ENCODE measurements around the gene ETFA.

DNA sequence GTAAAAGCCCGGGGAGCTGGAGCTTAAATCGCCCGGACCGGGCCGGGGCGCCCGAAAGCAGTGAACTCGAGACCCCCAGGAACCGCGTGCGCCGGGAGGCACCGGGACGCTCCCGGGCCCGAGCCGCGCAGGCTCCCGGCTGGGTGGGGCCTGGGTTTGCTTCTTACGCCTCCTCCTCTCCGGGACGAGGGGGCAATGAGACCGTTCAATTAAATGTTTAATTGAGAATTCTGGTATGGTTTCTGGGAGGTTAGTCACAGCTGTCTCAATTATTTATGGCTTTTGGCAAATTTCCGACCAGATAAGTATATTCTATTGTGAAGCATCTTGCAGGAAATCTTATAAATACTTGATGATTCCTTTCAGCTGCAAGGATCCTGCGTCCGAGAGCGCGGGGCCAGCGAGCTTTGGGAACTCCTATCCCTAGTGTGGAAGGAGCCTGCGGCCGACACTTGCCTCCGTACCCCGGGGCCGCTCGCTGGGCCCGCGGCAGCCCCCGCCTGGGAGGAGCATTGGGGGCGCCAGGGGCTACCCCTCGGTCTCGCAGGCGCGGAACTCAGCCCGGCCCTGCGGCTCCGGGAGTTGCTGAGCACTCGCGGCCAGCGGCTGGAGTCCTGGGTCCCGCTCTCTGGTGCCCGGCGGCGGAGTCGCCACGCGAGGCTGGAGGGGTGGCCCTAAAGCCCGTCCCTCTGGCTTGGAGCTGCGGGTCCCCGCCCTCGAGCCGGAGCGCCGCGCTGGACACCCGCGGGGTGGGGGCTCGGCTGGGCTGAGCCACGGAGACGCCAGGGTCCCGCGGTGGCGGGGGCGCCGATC is 35.6 kb upstream of the ETFA start:
- TF ChIP-seq, protein P1, sequence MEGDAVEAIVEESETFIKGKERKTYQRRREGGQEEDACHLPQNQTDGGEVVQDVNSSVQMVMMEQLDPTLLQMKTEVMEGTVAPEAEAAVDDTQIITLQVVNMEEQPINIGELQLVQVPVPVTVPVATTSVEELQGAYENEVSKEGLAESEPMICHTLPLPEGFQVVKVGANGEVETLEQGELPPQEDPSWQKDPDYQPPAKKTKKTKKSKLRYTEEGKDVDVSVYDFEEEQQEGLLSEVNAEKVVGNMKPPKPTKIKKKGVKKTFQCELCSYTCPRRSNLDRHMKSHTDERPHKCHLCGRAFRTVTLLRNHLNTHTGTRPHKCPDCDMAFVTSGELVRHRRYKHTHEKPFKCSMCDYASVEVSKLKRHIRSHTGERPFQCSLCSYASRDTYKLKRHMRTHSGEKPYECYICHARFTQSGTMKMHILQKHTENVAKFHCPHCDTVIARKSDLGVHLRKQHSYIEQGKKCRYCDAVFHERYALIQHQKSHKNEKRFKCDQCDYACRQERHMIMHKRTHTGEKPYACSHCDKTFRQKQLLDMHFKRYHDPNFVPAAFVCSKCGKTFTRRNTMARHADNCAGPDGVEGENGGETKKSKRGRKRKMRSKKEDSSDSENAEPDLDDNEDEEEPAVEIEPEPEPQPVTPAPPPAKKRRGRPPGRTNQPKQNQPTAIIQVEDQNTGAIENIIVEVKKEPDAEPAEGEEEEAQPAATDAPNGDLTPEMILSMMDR (IDR thresholded peaks at IDR 0.05; ENCODE audit: low read length) = no peak
- no peak for TF ChIP-seq EZH2 (IDR thresholded peaks at IDR 0.05; ENCODE audit: borderline replicate concordance, low read length)

Measured in OCI-LY1 (cell line).